Stimulated activated CD8-positive, alpha-beta memory T cell treated with anti-CD3 and anti-CD28 coated beads, Interleukin-15, amount 100 ng/mL, for 24 hours (primary cell): ENCODE results near the gene EXOC4.
"Not testable (repeated sequence)": the region's sequence is repeated elsewhere in the genome, so short reads cannot be mapped to it uniquely, and the experiment has no call there.

Source experiments
- DNase-seq: peaks from one replicate; pipeline ENCODE4 v3.0.0-alpha.2; 2020; ENCODE audit warnings: low read depth

EXOC4 gene

GRCh38 chr7:133315332-133316040 lies 62.6 kb downstream of the EXOC4 start:
- no peak for DNase-seq

- DNase-seq: no peak
These were observed 67.0 kb downstream of the EXOC4 start for GRCh38 chr7:133319842-133320241.

GRCh38 chr7:133320891-133321290 lies 68.0 kb downstream of the EXOC4 start:
- no peak for DNase-seq

- DNase-seq: not testable (repeated sequence)
These were observed 68.5 kb downstream of the EXOC4 start for GRCh38 chr7:133321366-133321765.

GRCh38 chr7:133326745-133327144 lies 73.9 kb downstream of the EXOC4 start:
- DNase-seq: not testable (repeated sequence)

- DNase-seq: not testable (repeated sequence)
These were observed 75.1 kb downstream of the EXOC4 start for GRCh38 chr7:133328021-133328420.

- no peak for DNase-seq
These were observed 77.2 kb downstream of the EXOC4 start for GRCh38 chr7:133330085-133330484.

- DNase-seq: no peak
These were observed 79.0 kb downstream of the EXOC4 start for GRCh38 chr7:133331861-133332260.

GRCh38 chr7:133339772-133340171 lies 86.9 kb downstream of the EXOC4 start:
- DNase-seq: no peak

GRCh38 chr7:133344275-133344674 lies 91.4 kb downstream of the EXOC4 start:
- DNase-seq: no peak

GRCh38 chr7:133345690-133346421 lies 93.0 kb downstream of the EXOC4 start:
- no peak for DNase-seq

GRCh38 chr7:133348250-133348649 lies 95.4 kb downstream of the EXOC4 start:
- no peak for DNase-seq

GRCh38 chr7:133349101-133349500 lies 96.2 kb downstream of the EXOC4 start:
- no peak for DNase-seq

- DNase-seq: no peak
These were observed 99.6 kb downstream of the EXOC4 start for GRCh38 chr7:133352430-133352829.

GRCh38 chr7:133353775-133354174 lies 100.9 kb downstream of the EXOC4 start:
- DNase-seq: no peak

- DNase-seq: no peak
These were observed 101.9 kb downstream of the EXOC4 start for GRCh38 chr7:133354546-133355324.

GRCh38 chr7:133355325-133355708 lies 102.4 kb downstream of the EXOC4 start:
- DNase-seq: no peak

- no peak for DNase-seq
These were observed 102.9 kb downstream of the EXOC4 start for GRCh38 chr7:133355822-133356221.

- DNase-seq: no peak
These were observed 105.8 kb downstream of the EXOC4 start for GRCh38 chr7:133358708-133359107.

- DNase-seq: no peak
These were observed 106.6 kb downstream of the EXOC4 start for GRCh38 chr7:133359449-133359848.

- no peak for DNase-seq
These were observed 107.3 kb downstream of the EXOC4 start for GRCh38 chr7:133360201-133360600.

GRCh38 chr7:133361806-133362205 lies 108.9 kb downstream of the EXOC4 start:
- DNase-seq: no peak
